ENCODE measurements around the gene CKS2. TPM values are rescaled to one million over a fixed set of nuclear protein-coding genes. Genes with fewer than 3 reads are reported as not detected.
"Not testable (repeated sequence)": the region's sequence is repeated elsewhere in the genome, so short reads cannot be mapped to it uniquely, and the experiment has no call there.

Gene CKS2
- polyA plus RNA-seq (2013, experiment 1 of 2; ENCODE audit: insufficient read length), result 95.7 TPM
- 97.3 TPM for polyA plus RNA-seq (2013, experiment 2 of 2; ENCODE audit: insufficient read length)

DNA sequence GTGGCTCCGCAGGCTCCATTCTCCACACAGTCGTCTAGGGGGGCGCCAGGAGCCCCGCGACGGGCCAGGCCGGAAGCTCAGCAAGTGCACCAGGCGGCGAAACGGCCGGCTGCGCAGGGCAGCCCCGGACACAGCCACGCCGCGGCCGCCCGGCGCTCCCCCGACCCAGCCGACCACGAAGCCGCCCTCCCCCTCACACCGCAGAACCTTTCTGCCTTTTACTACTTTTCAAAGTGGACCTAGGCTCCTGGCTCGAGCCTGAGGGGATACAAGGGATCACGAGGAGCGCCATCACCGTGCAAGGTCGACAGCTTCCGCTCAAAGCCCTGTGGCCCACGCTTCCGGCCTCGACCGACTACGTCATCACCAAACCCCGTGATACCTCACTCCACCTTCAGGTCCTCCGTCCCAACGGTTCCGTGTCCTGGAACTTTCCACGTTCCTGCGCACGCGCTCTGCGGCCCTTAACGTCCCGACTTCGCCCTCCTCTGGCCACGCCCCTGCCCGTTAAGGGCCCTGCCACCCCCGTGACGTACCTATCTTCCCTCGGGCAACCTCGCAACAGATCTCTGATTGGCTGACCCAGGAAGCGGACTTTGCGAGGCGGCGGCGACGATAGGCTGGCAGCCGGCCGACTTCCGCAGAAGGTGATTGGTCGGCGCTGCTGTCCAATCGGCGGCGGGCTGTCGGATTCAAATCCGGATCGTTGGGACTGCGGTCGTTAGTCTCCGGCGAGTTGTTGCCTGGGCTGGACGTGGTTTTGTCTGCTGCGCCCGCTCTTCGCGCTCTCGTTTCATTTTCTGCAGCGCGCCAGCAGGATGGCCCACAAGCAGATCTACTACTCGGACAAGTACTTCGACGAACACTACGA, at the start of gene CKS2:
Gene CKS2 (plus strand): TSS at position 721 of the 871 bp plus-strand sequence. CDS start 98 bp downstream, at position 819.
- DNase-seq, result peak; percentile 100

DNA sequence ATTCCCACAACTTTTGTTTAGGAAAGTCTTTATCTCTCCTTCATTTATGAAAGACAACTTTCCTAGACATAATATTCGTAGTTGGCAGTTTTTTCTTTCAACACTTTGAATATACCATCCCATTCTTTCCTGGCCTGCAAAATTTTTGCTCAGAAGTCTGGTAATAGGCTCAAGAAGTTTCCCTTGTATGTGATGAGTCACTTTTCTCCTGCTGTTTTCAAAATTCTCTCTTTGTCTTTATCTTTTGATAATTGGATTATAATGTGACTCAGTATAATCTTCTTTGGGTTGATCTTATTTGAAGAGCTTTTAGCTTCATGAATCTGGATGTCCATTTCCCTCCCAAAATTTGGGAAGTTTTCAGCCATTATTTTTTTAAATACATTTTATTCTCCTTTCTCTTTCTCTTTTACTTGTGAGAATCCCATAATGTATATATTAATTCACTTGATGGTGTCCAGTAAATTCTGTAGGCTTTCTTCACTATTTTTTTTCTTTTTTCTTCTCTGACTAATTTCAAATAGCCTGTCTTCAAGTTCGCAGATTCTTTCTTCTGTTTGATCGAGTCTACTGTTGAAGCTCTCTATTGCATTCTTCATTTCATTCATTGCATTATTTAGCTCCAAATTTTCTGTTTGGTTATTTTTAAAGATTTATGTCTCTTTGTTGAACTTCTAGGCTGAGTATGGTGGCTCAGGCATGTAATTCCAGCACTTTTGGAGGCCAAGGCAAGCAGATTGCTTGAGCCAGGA, 37.3 kb upstream of the CKS2 start:
- DNase-seq, result no peak

DNA sequence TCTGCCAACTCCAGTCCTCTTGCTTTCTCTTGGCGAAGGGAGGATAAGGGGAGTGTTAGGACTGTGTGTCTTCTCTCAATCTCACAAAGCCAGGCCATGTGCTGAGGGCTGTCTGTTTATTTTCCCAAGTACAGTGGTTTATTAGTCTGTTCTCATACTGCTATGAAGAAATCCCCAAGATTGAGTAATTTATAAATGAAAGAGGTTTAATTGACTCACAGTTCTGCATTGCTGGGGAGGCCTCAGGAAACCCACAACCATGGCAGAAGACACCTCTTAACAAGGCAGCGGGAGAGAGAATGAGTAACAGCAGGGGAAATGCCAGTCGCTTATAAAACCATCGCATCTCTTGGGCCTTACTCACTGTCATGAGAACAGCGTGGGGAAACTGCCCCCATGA, 36.2 kb upstream of the CKS2 start:
- DNase-seq, result peak; percentile 81

DNA sequence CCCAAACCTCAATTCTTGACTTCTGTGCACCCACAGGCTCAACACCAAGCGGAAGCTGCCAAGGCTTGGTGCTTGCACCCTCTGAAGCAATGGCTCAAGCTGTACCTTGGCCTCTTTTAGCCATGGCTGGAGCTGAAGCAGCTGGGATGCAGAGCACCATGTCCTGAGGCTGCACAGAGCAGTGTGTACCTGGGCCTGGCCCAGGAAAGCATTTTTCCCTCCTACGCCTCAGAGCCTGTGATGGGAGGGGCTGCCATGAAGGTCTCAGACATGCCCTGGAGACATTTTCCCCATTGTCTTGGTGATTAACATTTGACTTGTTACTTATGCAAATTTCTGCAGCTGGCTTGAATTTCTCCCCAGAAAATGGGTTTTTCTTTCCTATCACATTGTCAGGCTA, 35.0 kb upstream of the CKS2 start:
- not testable (repeated sequence) for DNase-seq

DNA sequence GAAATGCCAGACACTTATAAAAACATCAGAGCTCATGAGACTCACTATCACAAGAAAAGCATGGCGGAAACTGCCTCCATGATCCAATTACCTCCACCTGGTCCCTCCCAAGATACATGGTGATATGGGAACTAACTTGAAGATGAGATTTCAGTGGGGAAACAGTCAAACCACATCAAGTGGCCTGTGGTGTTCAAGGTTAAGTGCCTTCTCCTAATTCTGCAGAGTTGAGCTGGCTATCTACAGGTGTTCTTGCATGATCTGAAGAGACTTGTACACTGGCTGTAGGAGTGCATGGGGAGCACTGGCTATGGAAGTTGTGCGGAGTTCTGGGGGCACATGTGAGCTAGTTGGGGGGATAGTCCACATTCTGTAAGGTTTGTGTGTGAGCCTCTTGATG, 34.0 kb upstream of the CKS2 start:
- DNase-seq, result no peak

DNA sequence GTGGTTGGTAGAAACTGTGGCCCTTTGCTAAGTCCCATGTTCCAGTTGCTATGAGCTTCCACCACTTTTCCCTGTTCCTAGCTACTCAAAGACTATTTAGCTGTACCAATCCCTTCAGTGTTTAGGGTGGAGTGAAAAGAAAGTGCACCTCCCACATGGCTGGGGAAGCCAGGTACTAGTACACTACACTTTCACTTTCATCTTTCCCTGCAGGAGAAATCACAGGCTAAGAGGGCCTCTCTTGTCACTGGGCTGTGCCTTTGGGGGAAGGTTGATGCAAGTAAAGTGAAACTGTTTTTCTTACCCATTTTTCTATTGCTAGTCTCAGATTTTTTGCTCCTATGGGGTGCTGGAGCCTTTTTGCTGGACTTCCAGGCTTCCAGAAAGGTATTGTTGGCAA, 33.5 kb upstream of the CKS2 start:
- no peak for DNase-seq

DNA sequence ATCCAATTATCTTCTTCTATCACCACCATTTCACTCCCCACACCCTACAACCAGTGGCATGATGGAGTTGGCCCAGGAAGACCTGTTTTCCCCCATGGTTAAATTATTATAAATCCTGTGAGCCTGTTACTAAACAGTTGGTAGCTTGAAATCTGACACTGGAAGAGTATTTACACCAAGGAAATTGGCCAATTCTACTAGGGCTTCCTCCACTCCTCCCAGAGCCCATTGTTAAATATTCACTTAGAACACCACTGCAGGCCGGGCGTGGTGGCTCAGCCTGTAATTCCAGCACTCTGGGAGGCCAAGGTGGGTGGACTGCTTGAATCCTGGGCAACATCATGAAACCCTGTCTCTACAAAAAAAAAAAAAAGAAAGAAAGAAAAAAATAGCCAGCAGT, 32.4 kb upstream of the CKS2 start:
- no peak for DNase-seq

DNA sequence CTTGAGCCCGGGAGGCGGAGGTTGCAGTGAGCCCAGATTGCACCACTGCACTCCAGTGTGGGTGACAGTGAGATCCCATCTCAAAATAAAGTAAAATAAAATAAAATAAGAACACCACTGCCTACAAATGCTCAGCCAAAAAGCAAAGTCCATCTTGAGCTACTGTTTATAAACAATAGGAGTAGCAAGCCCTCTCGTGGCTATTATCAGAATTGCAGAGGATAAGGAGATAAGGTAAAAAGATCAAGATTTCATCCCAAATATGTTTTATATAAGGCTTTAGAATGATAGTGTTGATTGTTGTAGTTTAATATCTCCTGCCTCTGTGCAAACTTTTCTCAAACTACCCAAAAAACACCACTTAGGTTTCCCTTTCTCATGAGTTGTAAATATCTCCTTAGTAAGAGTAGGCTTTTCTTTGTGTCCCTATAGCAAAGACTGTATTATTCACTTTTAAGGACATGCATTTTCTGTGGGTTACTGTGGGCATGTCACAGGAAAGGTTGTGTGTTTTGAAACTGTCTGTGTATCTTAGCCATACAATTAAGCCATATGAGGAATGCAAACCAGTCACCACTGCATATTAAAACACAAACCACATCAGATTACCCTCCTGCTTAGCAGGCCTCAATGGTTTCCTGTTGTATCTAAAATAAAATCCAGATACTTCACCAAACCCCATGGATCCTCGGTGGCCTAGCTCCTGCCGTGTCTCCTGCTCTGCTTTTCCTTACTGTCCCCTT, 31.8 kb upstream of the CKS2 start:
- peak; percentile 64 for DNase-seq

DNA sequence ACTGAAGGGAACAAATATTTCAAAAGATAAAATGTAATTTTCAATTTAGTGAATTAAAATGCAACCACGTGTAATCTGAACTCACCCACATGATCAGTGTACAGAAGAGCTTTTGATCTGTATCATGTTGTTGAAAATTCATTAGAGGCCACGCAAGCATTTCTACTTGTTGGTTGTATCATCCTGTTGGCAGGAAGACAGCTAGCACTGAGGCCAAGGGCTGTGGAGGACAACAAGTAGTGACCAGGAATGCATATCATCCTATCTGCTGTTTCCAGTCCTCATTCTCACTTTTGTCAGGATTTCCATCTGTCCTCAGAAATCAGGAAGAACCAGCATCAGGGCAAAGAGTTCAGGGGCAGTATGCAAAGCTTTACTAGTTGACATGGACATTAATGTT, 29.9 kb upstream of the CKS2 start:
- no peak for DNase-seq

DNA sequence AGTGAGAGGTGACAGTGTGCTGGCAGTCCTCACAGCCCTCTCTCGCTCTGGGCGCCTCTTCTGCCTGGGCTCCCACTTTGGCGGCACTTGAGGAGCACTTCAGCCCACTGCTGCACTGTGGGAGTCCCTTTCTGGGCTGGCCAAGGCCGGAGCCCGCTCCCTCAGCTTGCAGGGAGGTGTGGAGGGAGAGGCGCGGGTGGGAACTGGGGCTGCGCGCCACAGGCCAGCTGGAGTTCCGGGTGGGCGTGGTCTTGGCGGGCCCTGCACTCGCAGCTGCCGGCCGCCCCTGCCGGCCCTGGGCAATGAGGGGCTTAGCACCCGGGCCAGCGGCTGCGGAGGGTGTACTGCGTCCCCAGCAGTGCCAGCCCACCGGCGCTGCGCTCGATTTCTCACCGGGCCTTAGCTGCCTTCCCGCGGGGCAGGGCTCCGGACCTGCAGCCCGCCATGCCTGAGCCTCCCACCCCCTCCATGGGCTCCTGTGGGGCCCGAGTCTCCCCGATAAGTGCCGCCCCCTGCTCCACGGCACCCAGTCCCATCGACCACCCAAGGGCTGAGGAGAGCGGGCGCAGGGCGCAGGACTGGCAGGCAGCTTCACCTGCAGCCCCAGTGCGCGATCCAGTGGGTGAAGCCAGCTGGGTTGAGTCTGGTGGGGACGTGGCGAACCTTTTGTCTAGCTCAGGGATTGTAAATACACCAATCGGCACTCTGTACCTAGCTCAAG, 28.6 kb upstream of the CKS2 start:
- not testable (repeated sequence) for DNase-seq

DNA sequence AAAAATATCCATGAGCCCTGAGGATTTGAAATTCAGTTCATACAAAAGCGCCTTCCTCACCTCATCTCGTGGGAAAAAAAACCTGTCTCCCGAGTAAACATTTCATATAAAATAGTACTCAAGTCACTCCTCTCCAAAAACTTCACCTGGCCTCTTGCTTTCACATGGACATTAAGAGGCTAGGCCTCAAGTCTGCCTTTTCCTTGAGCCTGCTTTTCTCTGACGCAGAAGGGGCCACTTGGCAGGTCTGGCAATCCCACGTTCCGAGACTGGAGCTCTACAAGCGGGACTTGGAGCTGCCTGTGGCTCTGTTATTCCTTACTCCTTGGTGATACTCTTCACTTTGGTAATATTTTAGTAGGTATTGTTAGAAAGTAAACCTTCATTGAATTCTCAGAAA, 26.9 kb upstream of the CKS2 start:
- DNase-seq, result no peak

DNA sequence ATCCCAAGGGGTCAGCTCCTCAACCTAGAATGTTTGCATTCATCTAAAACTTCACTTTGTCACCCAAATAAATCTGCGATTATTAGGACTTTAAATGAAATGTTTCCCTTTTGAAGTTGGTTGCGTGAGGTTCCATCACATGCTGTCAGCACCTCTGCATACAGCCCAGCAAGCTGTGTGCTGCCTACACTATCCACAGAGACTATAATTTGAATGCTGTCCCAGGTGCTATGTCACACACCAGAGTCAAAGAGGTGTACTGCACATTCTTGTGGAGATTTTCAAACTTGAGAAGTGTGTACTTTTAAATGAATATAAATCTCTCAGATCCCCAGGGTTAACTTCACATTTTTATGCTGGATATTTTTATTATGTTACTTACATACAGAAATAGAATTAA, 19.3 kb upstream of the CKS2 start:
- DNase-seq, result no peak

DNA sequence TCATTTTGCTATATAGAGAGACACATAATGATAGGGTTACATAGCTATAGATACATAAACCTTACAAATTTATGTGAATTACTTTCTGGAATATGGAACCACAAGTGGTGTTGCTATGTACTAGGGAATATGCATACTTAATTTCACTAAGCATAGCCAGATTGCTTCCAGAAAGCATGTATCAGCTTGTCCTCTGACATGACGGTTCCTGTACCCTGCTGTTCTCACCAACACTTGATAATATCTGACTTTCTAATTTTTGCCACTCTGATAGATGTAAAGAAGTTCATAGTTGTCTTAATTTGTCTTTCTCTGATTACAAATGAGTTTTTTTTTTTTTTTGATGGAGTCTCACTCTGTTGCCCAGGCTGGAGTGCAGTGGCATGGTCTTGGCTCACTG, 18.0 kb upstream of the CKS2 start:
- DNase-seq, result no peak

DNA sequence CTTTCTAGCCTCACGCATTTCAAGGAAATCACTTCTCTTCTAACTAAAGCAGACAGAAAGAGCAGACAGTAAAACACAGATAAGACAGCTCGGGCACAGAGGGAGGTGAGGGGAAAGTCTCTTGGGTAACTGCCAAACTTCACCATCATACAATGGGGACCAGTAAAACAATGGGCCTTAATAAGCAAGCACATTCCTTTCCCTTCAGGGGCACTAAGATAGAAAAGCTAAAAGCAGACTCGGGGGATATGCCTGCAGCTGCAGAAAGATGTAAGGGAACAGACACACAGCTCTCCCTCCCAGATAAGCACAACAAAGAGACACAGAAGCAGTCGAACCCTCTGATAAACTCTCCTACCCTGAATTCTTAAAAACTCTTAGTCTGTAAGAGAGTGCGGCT, 15.6 kb upstream of the CKS2 start:
- no peak for DNase-seq

DNA sequence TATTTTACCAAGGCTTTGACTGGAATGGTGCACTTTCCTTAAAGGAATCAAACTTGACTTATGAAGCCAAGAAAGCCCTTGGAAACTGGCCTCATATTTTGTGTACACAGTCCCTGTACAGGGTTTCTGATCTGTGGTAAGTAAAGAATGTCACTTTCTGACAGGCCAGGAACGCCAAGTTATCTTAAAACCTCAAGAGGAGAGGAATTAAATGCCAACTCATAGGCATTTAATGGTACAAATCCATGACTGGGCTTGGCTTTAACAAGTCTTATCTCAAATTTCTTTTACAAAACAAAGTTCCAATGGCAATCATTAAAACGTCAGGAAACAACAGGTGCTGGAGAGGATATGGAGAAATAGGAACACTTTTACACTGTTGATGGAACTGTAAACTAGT, 9.0 kb upstream of the CKS2 start:
- not testable (repeated sequence) for DNase-seq

DNA sequence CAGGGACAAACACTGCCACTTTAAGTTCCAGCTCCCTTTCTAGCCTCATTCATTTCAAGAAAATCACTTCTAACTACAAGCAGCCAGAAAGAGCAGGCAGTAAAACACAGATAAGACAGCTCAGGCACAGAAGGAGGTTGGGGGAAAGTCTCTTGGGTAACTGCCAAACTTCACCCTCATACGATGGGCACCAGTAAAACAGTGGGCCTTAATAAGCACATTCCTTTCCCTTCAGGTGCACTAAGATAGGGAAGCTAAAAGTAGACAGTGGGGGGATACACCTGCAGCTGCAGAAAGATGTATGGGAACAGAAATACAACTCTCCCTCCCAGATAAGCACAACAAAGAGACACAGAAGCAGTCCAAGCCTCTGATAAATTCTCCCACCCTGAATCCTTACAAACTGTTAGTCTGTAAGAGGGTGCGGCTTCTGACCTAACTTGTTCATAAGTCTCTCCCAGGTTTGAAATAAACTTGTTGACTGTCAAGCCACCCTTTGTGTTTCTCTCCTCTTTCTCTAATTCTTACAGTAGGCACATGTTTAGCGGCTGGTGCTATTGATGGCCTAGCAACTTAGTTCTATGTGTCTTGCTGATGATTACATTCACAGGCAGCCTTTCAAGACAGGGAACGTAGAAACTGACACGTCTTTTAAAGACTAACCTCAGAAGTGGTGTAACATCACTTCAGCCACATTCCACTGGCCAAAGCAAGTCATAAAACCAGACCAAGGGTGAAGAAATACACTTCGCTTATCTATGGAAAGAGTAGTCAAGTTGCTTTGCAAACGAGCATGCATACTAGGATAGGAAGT, 6.8 kb upstream of the CKS2 start:
- no peak for DNase-seq

DNA sequence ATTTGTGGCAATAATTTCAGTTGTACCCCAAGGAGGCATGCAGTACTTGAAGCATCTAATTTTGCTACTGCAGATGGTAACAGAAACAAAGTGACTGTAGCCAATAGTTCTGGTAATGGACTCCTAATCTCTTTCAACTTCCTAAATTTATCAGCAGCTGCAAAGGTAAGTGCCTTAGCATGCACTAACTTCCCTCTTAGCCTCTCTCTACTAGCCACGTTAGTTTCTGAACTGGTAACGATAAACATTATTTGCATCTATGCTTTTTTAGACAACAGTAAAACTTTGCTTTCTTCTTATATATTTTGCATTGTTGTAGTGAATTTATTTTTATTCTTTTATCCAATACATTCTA, 6.2 kb upstream of the CKS2 start:
- no peak for DNase-seq

DNA sequence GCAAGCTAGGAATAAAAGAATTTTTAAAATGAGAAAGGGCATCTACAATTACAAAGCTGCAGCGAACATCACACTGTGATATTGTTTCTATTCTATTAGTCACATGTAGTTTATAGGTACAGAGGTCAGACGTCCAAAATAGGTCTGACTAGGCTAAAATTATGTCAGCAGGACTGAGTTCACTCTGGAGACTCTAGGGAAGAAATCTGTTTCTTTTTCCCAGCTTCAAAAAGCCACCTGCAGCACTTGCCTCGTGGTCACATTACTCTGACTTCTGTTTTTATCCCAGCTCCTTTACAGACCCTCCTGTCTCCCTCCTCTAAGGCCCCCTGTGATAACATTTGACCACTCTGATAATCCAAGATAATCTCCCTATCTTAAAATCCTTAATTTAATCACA, 5.1 kb upstream of the CKS2 start:
- DNase-seq, result no peak

DNA sequence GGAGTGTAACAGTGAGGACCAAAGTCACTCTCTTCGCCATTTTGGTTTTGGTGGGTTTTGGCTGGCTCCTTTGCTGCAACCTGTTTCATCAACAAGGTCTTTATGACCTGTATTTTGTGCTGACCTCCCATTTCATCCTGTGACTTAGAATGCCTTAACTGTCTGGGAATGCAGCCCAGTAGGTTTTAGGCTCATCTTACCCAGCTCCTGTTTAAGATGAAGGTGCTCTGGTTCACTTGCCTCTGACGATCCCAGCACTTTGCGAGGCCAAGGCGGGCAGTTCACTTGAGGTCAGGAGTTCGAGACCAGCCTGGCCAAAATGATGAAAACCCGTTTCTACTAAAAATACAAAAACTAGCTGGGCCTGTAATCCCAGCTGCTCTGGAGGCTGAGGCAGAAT, 1.8 kb upstream of the CKS2 start:
- no peak for DNase-seq

DNA sequence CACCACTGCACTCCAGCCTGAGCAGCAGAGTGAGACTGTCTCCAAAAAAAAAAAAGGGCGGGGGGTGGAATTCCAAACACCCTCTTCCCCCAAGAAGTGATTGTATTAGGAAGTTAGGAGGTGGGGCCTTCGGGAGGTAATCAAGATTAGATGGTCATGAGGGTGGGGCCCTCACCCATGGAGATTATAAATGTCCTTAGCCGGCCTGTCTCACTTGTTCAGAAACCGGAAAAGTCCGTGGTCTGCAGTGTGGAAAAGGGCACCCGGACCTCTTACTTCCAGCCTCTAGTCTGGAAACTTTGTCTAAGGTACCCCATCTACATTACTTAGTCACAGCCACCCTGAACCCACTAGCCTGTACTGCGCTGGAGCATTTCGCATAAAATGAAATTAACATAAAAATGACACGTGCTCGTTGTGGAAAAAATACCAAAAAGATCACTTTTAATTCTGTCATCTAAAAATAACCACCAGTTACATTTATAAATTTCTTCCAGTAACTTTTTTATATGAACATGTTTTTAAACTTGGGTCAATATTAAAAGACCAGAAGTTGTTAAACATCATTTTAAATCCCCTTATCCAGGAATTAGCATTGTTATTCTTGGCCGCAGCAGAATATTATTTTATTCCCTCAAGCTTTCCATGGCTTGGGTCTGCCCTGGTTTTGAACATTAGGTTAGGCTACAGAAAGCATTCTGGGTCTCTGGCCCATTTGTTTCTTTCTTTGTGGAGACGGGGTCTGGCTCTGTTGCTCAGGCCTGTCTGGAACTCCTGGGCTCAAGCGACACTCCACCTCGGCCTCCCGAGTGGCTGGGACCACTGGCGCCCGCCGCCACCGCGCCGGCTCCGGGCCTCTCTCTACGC, 1.2 kb upstream of the CKS2 start:
- no peak for DNase-seq
